Effector CD4-positive, alpha-beta T cell (primary cell): ENCODE data around the gene AVPR1B.

ENCODE experiments used
- DNase-seq: peaks from one replicate; pipeline ENCODE4 v3.0.0-alpha.2; 2020

The AVPR1B gene

GRCh38 chr1:206111271-206111927, 5.8 kb downstream of the AVPR1B start:
- DNase-seq: no peak

- DNase-seq: no peak
Measured at GRCh38 chr1:206110820-206111219, 6.4 kb downstream of the AVPR1B start.

- no peak for DNase-seq
Measured at GRCh38 chr1:206110161-206110560, 7.0 kb downstream of the AVPR1B start.

- no peak for DNase-seq
Measured at GRCh38 chr1:206109718-206110117, 7.5 kb downstream of the AVPR1B start.

- DNase-seq: no peak
Measured at GRCh38 chr1:206108635-206109034, 8.6 kb downstream of the AVPR1B start.

- DNase-seq: no peak
Measured at GRCh38 chr1:206107168-206107544, 10.0 kb downstream of the AVPR1B start.

- peak; percentile 70 for DNase-seq
Measured at GRCh38 chr1:206106328-206107167, 10.6 kb downstream of the AVPR1B start.

- no peak for DNase-seq
Measured at GRCh38 chr1:206105464-206105995, 11.7 kb downstream of the AVPR1B start.

GRCh38 chr1:206103979-206104378, 13.2 kb downstream of the AVPR1B start:
- no peak for DNase-seq

GRCh38 chr1:206102292-206102936, 14.8 kb downstream of the AVPR1B start:
- no peak for DNase-seq

- DNase-seq: no peak
Measured at GRCh38 chr1:206101351-206102045, 15.7 kb downstream of the AVPR1B start.

- DNase-seq: no peak
Measured at GRCh38 chr1:206100226-206100815, 16.9 kb downstream of the AVPR1B start.

GRCh38 chr1:206098242-206098919, 18.8 kb downstream of the AVPR1B start:
- DNase-seq: no peak

- DNase-seq: no peak
Measured at GRCh38 chr1:206097381-206097780, 19.8 kb downstream of the AVPR1B start.

- DNase-seq: no peak
Measured at GRCh38 chr1:206094024-206094423, 23.2 kb downstream of the AVPR1B start.

- no peak for DNase-seq
Measured at GRCh38 chr1:206089341-206089740, 27.8 kb downstream of the AVPR1B start.

GRCh38 chr1:206087091-206087490, 30.1 kb downstream of the AVPR1B start:
- DNase-seq: no peak

GRCh38 chr1:206083750-206084149, 33.4 kb downstream of the AVPR1B start:
- no peak for DNase-seq

- DNase-seq: no peak
Measured at GRCh38 chr1:206082831-206083695, 34.1 kb downstream of the AVPR1B start.

- no peak for DNase-seq
Measured at GRCh38 chr1:206081856-206082255, 35.3 kb downstream of the AVPR1B start.
